ENCODE results near the gene SYNRG. TPM values are rescaled to one million over a fixed set of nuclear protein-coding genes. Genes with fewer than 3 reads are reported as not detected.

SYNRG gene
- total RNA-seq, 1 experiment from 2014 or later: 127 TPM

DNA sequence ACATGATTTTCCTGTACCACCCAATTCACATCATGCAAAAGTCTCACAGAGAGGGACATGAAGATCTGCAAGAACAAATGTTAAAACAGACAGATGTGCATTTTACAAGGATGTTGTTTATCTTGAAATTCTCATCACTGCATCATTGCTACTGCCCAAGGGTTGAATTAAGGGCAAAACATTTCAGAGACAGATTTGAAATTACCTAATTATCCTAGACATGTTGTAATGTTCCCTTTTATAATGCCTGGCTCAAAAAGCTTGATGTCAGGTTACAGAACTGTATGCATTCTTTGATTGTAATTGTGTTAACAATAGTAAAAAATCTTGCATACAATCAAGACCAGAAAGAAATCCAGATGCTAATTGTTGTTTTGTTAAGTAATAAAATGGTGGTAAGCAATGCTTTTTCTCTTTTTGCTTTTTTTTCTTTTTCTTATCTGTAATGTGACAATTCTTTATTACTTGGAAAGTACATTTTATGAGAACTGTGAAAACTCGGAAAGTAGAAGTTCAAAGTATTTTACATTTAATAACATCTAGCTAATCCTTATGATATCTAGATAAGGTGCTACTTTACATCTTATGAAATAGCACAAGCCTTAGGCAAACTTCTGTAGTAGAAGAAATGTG, 123.2 kb downstream of the SYNRG start:
- Mint-ChIP-seq H3K27me3 (ENCODE audit: unreplicated experiment) (no peaks in the 10 kb centered on the region), H3K9me3 (ENCODE audit: low read depth, unreplicated experiment) (no peaks in the 10 kb centered on the region), H3K4me1 (ENCODE audit: low read depth, unreplicated experiment) (peaks cover 32% of the 10 kb centered on the region), H3K4me3 (ENCODE audit: low read depth, unreplicated experiment) (no peak overlapping the region), H3K36me3 (ENCODE audit: insufficient read depth, unreplicated experiment) (peaks cover 32% of the 10 kb centered on the region), H3K27ac (ENCODE audit: unreplicated experiment) (no peak overlapping the region)
- TF ChIP-seq, protein P1, sequence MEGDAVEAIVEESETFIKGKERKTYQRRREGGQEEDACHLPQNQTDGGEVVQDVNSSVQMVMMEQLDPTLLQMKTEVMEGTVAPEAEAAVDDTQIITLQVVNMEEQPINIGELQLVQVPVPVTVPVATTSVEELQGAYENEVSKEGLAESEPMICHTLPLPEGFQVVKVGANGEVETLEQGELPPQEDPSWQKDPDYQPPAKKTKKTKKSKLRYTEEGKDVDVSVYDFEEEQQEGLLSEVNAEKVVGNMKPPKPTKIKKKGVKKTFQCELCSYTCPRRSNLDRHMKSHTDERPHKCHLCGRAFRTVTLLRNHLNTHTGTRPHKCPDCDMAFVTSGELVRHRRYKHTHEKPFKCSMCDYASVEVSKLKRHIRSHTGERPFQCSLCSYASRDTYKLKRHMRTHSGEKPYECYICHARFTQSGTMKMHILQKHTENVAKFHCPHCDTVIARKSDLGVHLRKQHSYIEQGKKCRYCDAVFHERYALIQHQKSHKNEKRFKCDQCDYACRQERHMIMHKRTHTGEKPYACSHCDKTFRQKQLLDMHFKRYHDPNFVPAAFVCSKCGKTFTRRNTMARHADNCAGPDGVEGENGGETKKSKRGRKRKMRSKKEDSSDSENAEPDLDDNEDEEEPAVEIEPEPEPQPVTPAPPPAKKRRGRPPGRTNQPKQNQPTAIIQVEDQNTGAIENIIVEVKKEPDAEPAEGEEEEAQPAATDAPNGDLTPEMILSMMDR (IDR thresholded peaks at IDR 0.05; ENCODE audit: unreplicated experiment): no peak
- no peak for DNase-seq
- CTCF ChIA-PET: interaction anchor here (0.7 to 2.0 kb wide), 3 partner anchors 9 to 971 kb away, joined by 4 to 7 read pairs (median 5); no protein-coding TSS in a partner anchor
- intact Hi-C loops (cut with micrococcal nuclease; ENCODE audit: unreplicated experiment): no loop called here
- BruUV-seq (replicated peaks): no TSS peak

DNA sequence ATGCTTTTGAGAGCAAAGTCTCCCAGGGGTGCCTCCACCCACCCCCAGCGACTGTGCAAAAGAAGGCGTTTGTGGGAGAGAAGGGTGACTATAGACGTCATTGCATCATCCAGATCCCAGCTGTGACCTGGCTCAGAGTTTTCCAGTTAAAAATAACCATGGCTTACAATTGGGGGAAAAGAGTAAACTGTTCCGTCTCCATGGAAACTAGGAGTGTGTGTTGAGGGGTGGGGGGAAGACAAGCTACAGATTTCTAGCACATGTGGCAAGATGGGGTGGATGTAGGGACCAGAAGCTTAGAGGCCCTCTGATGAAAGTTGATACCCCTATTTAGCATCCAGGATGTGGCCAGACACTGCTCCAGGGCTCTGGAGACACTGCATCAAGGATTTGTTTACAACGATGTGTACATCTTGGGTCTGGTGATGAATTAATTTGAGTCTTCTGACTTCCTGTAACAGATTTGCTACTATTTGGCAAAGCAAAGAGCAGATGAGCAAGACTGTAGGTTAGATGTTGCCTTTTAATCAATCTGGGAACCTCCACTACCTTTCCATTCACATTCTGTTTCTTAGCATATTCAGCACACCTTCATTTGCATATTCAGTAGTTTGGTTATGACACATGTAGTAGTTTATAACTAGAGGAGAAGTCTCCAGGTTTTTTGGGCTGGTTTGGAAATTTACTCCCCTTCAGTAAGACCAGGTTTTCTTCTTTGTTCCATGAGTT, 125.7 kb downstream of the SYNRG start:
- peaks cover 18% of the 10 kb centered on the region for H3K4me1 Mint-ChIP-seq (ENCODE audit: low read depth, unreplicated experiment)
- no peak for DNase-seq
- TSS peak; percentile 13 for BruUV-seq (replicated peaks)
- intact Hi-C loops (cut with micrococcal nuclease; ENCODE audit: unreplicated experiment): no loop called here
- H3K9me3 Mint-ChIP-seq (ENCODE audit: low read depth, unreplicated experiment): no peaks in the 10 kb centered on the region
- TF ChIP-seq, protein P1 (IDR thresholded peaks at IDR 0.05; ENCODE audit: unreplicated experiment): no peak
- H3K27me3 Mint-ChIP-seq (ENCODE audit: unreplicated experiment): no peaks in the 10 kb centered on the region
- no peak overlapping the region for H3K27ac Mint-ChIP-seq (ENCODE audit: unreplicated experiment)
- CTCF ChIA-PET: interaction anchor here (0.6 to 1.0 kb wide), 3 partner anchors 11 to 939 kb away, joined by 3 to 5 read pairs (median 4); partner anchors contain the start of gene GGNBP2
- no peak overlapping the region for H3K4me3 Mint-ChIP-seq (ENCODE audit: low read depth, unreplicated experiment)
- peaks cover 14% of the 10 kb centered on the region for H3K36me3 Mint-ChIP-seq (ENCODE audit: insufficient read depth, unreplicated experiment)

DNA sequence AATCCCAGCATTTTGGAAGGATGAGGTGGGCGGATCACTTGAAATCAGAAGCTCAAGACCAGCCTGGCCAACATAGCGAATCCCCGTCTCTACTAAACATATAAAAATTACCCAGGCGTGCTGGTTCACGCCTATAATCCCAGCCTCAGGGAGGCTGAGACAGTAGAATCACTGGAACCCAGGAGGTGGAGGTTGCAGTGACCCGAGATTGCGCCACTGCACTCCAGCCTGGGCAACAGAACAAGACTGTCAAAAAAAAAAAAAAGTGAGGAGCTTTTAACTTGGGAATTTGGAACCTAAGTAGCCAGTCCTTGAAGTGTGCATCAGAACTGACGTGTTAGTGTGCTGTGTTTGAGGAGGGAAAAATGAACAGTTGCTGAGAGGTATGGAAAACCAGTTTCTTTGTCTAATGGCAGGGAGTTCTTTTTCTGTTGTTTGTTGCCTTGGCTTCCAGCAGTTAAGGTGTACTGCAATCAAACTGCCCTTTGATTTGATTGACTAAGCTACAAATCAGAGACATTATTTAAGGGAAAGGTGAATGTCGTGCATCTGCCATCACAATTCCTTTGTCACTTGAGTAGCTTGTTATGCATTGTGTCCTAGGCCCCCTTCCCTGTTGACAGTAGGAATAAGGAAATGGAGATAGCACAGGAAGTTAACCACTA, 128.1 kb downstream of the SYNRG start:
- BruUV-seq (replicated peaks): no TSS peak
- Mint-ChIP-seq H3K9me3 (ENCODE audit: low read depth, unreplicated experiment) (no peaks in the 10 kb centered on the region), H3K4me1 (ENCODE audit: low read depth, unreplicated experiment) (peaks cover 22% of the 10 kb centered on the region), H3K36me3 (ENCODE audit: insufficient read depth, unreplicated experiment) (peaks cover 31% of the 10 kb centered on the region), H3K27me3 (ENCODE audit: unreplicated experiment) (no peaks in the 10 kb centered on the region), H3K27ac (ENCODE audit: unreplicated experiment) (no peak overlapping the region), H3K4me3 (ENCODE audit: low read depth, unreplicated experiment) (no peak overlapping the region)
- CTCF ChIA-PET: interaction anchor here (0.7 to 1.6 kb wide), 4 partner anchors 9 to 122 kb away, joined by 3 to 6 read pairs (median 4); partner anchors contain the start of gene DUSP14
- intact Hi-C loops (cut with micrococcal nuclease; ENCODE audit: unreplicated experiment): no loop called here
- DNase-seq: no peak
- TF ChIP-seq, protein P1 (IDR thresholded peaks at IDR 0.05; ENCODE audit: unreplicated experiment): no peak

- Mint-ChIP-seq H3K36me3 (ENCODE audit: insufficient read depth, unreplicated experiment) (peaks cover 38% of the 10 kb centered on the region), H3K4me3 (ENCODE audit: low read depth, unreplicated experiment) (no peak overlapping the region), H3K9me3 (ENCODE audit: low read depth, unreplicated experiment) (no peaks in the 10 kb centered on the region), H3K4me1 (ENCODE audit: low read depth, unreplicated experiment) (peaks cover 29% of the 10 kb centered on the region), H3K27me3 (ENCODE audit: unreplicated experiment) (no peaks in the 10 kb centered on the region), H3K27ac (ENCODE audit: unreplicated experiment) (no peak overlapping the region)
- BruUV-seq (replicated peaks): no TSS peak
- intact Hi-C loops (cut with micrococcal nuclease; ENCODE audit: unreplicated experiment): no loop called here
- DNase-seq: no peak
- TF ChIP-seq, protein P1 (IDR thresholded peaks at IDR 0.05; ENCODE audit: unreplicated experiment): no peak
- CTCF ChIA-PET: interaction anchor here (0.5 to 1.2 kb wide), 7 partner anchors 9 to 372 kb away, joined by 3 to 6 read pairs (median 3); partner anchors contain the start of genes DUSP14 and SYNRG
Observed at GRCh38 chr17:37480427-37480826, 128.8 kb downstream of the SYNRG start.
